ENCODE measurements around the gene PC.

Gene PC

DNA sequence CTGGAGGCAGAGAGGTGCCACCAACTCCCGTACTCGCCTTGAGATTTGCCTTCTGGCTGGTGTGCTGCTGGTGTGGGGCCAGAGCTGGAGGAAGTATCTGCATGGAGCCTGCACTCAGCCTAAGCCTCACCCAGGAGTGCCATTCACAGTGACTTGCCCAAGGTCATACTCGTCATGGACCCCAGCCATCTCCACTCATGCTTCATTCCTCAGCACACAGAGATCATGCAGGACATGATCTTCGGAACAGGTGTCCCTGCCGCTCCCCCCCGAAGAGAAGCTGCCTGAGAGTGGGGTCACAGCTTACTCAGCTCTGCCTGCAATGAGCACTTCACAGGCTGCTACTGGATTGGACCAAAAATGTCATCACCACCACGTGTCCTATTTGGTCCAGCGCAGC is 49.0 kb downstream of the PC start:
- no peak for DNase-seq (ENCODE audit: low read depth in 1 of 2, low spot score in 1 of 2)
- no peak for TF ChIP-seq JUND (IDR thresholded peaks at IDR 0.05; ENCODE audit: low read depth)
- in situ Hi-C loops (cut with HindIII; ENCODE audit: low pct_unique_long_range_greater_than_20kb, low sequenced_read_pairs): no loop called here

DNA sequence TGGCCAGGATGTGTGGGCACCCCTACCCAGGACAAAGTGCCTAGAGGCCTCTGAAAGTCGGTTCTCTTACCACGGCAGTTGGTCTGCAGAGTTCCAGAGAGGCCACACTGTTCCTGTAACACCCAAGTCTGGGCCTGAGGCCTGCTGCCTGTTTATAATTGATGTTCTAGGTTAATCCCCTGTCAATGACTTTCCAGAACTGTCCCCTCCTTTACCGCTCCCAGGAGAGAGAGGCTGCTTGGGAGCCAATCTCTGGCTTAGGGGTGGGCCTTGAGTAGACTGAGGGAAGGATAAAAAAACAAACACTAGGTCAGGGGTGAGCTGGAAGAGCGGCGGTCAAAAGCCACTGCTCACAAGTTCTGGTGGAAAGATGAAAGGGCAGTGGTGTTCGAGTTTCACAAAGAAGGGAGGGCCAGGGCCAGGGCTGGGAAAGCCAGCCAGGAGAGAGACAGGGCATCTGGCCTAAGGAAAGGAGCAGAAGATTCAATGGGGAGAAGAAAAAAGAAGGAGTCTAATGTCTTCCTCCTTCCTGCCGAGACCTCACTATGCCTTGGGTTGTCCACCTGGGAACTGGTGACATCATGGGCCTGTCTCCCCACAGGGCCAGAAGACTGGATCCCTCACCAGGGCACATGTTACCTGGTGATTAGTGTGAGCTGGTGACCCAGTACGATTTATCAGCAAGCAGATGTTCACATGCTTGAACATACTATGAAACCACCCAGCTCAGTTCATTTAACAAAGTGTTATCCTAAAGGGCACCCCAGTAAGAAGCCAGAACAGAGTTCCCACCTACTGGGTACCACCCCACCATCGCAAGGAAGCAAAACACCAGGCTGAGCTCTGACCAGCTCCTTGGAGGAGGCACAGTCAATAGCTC is 50.2 kb downstream of the PC start:
- no peak for TF ChIP-seq JUND (IDR thresholded peaks at IDR 0.05; ENCODE audit: low read depth)
- in situ Hi-C loops (cut with HindIII; ENCODE audit: low pct_unique_long_range_greater_than_20kb, low sequenced_read_pairs): no loop called here
- DNase-seq (ENCODE audit: low read depth in 1 of 2, low spot score in 1 of 2): no peak

DNA sequence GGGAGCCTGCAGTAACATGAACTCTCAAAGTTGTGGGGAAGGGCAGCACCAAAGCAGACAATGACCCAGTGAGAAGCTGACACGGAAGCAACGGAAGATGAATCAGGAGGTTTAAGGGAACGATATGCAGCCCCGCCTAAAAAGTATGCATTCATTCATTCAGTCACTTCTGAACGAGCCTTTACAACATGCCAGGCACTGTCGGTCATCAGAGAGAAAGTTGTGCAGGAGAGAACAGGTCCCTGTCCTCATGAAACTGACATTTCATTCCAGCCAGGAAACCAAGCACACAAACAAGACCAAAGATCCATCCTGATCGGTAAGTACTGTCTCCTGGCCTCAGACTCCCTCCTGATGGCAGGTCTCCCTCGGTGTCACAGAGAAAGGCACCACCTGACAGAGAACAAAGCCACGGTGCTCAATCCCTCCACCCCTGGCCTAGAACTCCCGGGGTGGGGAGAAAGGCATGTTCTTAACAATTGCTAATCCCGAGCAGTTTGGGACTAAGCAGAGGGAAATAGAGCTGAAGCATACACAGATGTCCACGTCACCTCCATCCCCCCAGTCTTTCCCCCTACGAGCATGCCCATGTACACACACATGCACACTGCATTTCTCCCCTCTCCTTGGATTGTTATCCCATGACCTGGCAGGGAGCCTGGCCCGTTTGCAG is 52.0 kb downstream of the PC start:
- in situ Hi-C loops (cut with HindIII; ENCODE audit: low pct_unique_long_range_greater_than_20kb, low sequenced_read_pairs): no loop called here
- DNase-seq (ENCODE audit: low read depth in 1 of 2, low spot score in 1 of 2): no peak
- no peak for TF ChIP-seq JUND (IDR thresholded peaks at IDR 0.05; ENCODE audit: low read depth)

DNA sequence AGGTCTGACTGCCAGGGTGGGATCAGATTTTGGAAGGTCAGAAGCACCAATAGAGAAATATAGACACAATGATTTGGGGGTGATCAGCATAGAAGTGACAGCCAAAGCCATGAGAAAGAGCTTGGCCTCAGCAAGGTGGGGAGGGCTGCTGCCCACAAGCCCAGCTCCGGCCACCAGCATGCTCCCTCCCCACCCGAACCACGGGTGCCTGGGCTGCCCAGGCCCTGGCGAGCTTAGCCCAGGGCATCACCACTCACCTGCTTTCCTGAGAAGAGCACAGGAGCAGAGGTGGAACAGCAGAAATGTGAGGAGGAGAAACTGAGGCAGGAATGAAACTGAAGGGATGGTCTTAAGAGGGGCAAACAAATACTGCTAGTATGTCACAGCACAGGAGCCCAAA is 52.6 kb downstream of the PC start:
- no peak for DNase-seq (ENCODE audit: low read depth in 1 of 2, low spot score in 1 of 2)
- in situ Hi-C loops (cut with HindIII; ENCODE audit: low pct_unique_long_range_greater_than_20kb, low sequenced_read_pairs): no loop called here
- TF ChIP-seq JUND (IDR thresholded peaks at IDR 0.05; ENCODE audit: low read depth): no peak

DNA sequence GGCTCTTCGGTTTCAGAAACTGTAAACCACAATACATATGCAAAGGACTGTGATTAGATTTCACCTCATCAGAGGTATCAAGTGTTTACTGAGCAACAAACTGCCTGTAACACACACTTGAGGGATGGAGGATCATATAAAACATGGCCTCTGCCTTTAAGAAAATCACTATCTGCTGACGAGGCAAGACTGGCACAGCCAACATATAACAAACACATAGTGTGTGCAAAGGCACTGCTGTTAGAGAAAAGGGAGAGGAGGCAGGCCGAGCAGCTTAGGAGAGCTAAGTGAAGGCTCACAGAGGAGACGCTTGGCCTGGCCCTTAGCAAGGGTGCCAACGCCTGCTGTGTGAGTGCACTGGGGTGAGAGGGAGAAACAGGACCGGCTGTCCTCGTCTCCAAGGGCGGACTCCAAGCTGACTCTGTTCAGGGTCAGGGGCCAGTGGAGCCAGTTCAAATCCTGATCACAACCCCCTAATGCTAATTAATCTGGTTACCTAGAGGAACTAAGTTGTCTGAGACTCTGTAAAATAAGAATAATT is 53.1 kb downstream of the PC start:
- no peak for TF ChIP-seq JUND (IDR thresholded peaks at IDR 0.05; ENCODE audit: low read depth)
- in situ Hi-C loops (cut with HindIII; ENCODE audit: low pct_unique_long_range_greater_than_20kb, low sequenced_read_pairs): no loop called here
- no peak for DNase-seq (ENCODE audit: low read depth in 1 of 2, low spot score in 1 of 2)

DNA sequence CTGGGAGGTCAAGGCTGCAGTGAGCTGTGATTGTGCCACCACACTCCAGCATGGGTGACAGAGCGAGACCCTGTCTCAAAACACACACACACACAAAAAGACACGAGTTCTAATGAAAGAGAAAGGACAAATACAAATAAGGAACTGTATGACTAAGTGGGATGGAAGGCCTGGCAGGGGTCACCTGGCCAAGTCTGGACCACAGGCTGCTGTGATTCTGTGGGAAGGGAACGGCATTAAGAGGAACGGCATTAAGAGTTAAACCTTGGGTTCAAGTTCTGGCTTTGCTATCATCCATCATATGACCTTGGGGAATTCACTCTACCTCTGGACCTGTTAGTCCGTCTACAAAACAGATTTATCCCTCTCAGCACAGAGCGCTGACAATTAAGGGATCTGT is 53.6 kb downstream of the PC start:
- in situ Hi-C loops (cut with HindIII; ENCODE audit: low pct_unique_long_range_greater_than_20kb, low sequenced_read_pairs): no loop called here
- TF ChIP-seq JUND (IDR thresholded peaks at IDR 0.05; ENCODE audit: low read depth): no peak
- DNase-seq (ENCODE audit: low read depth in 1 of 2, low spot score in 1 of 2): no peak

DNA sequence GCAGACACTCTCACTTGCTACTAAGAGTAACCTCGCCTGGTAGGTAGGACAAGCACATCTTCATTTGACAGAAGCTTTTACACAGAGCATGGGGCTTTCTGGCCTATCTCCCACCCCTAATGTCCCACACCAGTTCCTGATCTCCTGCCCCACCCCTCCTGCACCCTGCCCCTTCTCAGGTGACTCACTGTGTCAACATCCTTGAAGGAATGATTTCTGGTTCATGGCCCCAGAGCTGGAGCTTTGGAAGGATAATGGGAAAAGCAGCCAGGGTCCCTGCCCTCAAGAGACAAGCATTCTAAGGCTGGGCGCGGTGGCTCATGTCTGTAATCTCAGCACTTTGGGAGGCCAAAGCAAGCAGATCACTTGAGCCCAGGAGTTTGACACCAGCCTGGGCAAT is 54.1 kb downstream of the PC start:
- TF ChIP-seq JUND (IDR thresholded peaks at IDR 0.05; ENCODE audit: low read depth): no peak
- in situ Hi-C loops (cut with HindIII; ENCODE audit: low pct_unique_long_range_greater_than_20kb, low sequenced_read_pairs): no loop called here
- DNase-seq (ENCODE audit: low read depth in 1 of 2, low spot score in 1 of 2): no peak

DNA sequence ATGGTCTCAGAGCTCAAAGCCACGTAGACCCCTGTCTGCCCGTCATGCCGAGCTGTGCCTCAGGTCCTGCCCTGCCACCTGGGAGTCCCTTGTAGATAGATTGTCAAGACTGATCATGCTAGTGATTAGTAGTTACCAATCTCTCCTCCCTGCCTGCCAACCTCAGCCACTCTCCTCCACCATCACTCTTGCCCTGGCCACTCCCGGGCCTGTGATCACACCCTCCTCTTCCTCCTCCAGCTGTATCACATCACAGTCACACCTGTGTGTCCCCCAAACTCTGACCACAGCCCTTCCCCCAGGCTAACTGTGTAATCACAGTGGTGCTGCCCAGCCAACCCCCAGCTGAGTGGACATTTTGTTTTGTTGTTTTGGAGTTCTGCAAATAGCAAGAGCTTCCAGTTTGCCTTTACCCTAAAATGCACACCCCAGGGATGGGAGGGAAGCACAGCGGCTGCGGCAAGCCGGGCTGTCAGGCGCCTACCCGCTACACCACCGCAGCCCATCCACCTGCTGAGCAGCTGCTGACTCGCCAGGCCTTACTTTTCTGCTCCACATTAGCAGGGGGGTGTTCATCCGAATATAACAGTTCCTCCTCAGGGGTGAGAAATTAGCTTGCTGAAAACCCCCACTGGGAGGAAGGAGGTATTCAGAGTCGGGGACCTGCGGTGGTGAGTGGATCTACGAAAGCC is 55.6 kb downstream of the PC start:
- in situ Hi-C loops (cut with HindIII; ENCODE audit: low pct_unique_long_range_greater_than_20kb, low sequenced_read_pairs): no loop called here
- no peak for TF ChIP-seq JUND (IDR thresholded peaks at IDR 0.05; ENCODE audit: low read depth)
- DNase-seq (ENCODE audit: low read depth in 1 of 2, low spot score in 1 of 2): no peak

DNA sequence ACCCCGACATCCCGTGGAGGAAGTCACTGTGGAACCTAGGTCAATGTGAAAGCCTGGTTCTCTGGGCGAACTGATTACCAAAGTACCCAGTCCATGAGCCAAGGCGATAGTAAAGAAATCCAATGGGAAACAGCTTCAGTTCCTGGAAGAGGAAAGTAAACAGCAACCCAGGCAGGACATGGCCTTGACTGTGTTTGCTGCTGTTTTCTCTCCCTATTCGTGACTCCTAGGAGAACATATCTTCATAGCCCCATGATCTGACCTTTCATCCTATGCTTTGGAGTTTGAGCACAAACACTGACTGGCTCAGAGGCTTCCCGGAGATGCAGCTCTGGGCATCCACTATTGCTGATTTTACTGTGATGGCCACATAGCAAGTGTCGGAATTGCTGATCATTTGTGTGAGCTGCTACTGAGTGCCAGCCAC is 56.2 kb downstream of the PC start:
- no peak for DNase-seq (ENCODE audit: low read depth in 1 of 2, low spot score in 1 of 2)
- in situ Hi-C loops (cut with HindIII; ENCODE audit: low pct_unique_long_range_greater_than_20kb, low sequenced_read_pairs): no loop called here
- no peak for TF ChIP-seq JUND (IDR thresholded peaks at IDR 0.05; ENCODE audit: low read depth)

DNA sequence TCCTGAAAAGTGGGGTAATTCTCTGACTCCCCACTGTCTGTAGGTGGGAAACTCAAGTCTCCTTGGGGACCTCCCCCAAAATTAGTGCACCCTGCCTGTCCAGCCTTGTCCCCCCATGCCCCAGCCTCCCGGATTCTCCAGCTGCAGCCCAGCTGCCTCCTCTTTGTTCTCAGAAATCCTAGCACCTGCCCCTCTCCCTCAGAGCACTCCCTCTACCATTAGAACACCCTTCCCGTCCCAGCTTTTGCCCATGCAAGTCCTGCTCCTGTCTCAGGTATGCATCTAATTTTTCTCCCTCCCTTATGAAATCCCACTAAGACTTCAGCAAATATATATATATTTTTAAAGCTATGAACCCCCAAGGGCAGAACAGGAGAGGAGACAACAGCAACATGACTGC is 64.0 kb downstream of the PC start:
- no peak for TF ChIP-seq JUND (IDR thresholded peaks at IDR 0.05; ENCODE audit: low read depth)
- DNase-seq (ENCODE audit: low read depth in 1 of 2, low spot score in 1 of 2): no peak
- in situ Hi-C loops (cut with HindIII; ENCODE audit: low pct_unique_long_range_greater_than_20kb, low sequenced_read_pairs): no loop called here

DNA sequence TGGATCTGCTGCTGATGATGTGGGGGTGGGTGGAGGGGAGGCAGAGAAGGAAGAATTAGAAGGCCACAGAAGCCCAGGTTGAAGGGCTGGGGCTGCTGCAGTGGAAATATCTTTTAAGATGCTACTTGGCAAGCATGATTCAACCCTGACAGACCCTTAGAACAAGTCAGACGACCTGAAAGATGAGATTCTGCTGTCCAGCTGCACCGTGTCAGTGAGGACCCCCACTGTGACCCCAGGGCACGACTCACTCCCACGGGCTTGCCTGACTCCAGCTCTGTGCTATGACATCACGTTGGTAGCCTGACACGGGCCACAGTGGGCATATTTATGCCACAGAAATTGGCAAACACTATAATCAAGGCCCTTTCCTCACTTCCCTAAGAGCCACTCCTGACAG is 65.3 kb downstream of the PC start:
- no peak for DNase-seq (ENCODE audit: low read depth in 1 of 2, low spot score in 1 of 2)
- TF ChIP-seq JUND (IDR thresholded peaks at IDR 0.05; ENCODE audit: low read depth): no peak
- in situ Hi-C loops (cut with HindIII; ENCODE audit: low pct_unique_long_range_greater_than_20kb, low sequenced_read_pairs): no loop called here

DNA sequence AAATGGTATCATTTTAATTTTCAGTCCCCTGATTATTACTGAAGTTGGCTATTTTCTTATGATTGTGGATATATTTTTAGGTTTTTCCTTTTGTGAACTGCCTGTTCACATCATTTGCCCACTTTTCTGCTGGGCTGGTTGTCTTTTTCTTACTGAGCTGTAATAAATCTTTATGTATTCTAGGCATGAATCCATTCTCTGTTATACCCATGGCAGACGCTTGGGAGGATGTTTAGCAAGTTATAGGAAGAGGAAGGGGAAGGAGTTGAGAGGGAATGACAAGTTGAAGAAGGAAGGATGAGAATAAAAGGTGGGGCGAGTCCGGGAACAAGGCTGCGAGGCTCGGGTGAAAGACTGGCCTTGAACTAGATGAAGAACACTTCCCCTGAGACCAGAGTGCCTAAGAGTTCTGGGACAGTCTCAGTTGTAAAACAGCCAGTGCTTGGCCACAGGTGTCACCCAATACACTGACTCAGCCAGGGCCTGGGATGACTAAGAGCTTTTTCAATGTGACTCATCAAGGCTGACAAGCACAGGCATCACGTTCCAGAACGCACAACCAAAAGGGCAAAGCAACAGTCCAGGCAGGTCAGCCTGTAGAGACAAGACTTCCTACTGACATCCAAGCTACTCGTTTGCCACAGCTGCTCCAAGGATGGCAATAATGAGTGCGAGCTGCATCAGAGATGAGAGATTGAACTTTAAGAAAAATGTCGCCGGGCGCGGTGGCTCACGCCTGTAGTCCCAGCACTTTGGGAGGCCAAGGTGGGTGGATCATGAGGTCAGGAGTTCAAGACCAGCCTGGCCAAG is 66.1 kb downstream of the PC start:
- DNase-seq (ENCODE audit: low read depth in 1 of 2, low spot score in 1 of 2): peak; percentile 62 to 84
- in situ Hi-C loops (cut with HindIII; ENCODE audit: low pct_unique_long_range_greater_than_20kb, low sequenced_read_pairs): no loop called here
- TF ChIP-seq JUND (IDR thresholded peaks at IDR 0.05; ENCODE audit: low read depth): no peak
